Transverse colon (tissue), 3 donors: Measurements from ENCODE around the gene FDXR.

Source experiments
- CTCF ChIP-seq, 5 experiments: fragments of 200-600 bp in 3 of 5; fragments of 450-650 bp in 2 of 5; sonication (generic) in 3 of 5; IDR thresholded peaks; 1 replicate in 2 of 5; 2 replicates in 3 of 5; pipeline ENCODE4 v1.5.1; 2016 to 2017; ENCODE audit warnings: antibody characterized with exemption in 5 of 5, inconsistent platforms in 3 of 5, mild to moderate bottlenecking in 2 of 5, moderate library complexity in 1 of 5
- POLR2A ChIP-seq: fragments of 450-650 bp; IDR thresholded peaks from one replicate; pipeline ENCODE4 v1.6.1; 2016; ENCODE audit warnings: antibody characterized with exemption, mild to moderate bottlenecking, moderate library complexity

- TF ChIP-seq CTCF (IDR thresholded peaks at IDR 0.05) (no peak), POLR2A (no peak)
Observed at GRCh38 chr17:74832421-74832820, 40.4 kb downstream of the FDXR start.
